CD4-positive, alpha-beta T cell (primary cell): Measurements from ENCODE around the gene DNAJB13. TPM values are rescaled to one million over a fixed set of nuclear protein-coding genes. Genes with fewer than 3 reads are reported as not detected.

ENCODE experiments used
- ATAC-seq: fragments of 200-7000 bp; cut with Tn5 transposase; one replicate; pipeline ENCODE4 v1.10.0; 2022; ENCODE audit warnings: mild to moderate bottlenecking; ENCODE audit not compliant: poor library complexity
- CTCF ChIA-PET: fragments of 350-600 bp; sonication (Branson Sonifier 250); formaldehyde crosslinking; loops from one replicate; lab custom pipeline; 2021; ENCODE audit warnings: antibody characterized with exemption, inconsistent platforms; lab: Charles Lee
- POLR2A ChIA-PET: fragments of 350-600 bp; sonication (Branson Sonifier 250); formaldehyde crosslinking; loops from one replicate; lab custom pipeline; 2021; ENCODE audit warnings: antibody characterized with exemption, inconsistent platforms; lab: Charles Lee
- DNase-seq, 14 experiments: peaks; one replicate each; pipeline ENCODE4 v3.0.0-alpha.2; 2013 to 2020; ENCODE audit warnings: mixed read lengths in 2 of 14
- H3K27ac ChIP-seq, 2 donors: one replicate each; pipeline versions ENCODE4 v1.5.1 to v1.7.0; 2013; ENCODE audit warnings: low read length in 2 of 2, low read depth in 1 of 2, mild to moderate bottlenecking in 1 of 2
- H3K27me3 ChIP-seq, 2 experiments: 1 replicate in 1 of 2; 2 replicates in 1 of 2; pipeline versions ENCODE4 v1.6.1 to v1.7.0; 2013; ENCODE audit warnings: low read length in 2 of 2, control low read depth in 1 of 2, mild to moderate bottlenecking in 1 of 2, moderate library complexity in 1 of 2; ENCODE audit not compliant: insufficient read depth in 2 of 2, control insufficient read depth in 1 of 2
- H3K36me3 ChIP-seq: one replicate; pipeline ENCODE4 v1.6.1; 2013; ENCODE audit warnings: low read length, control low read depth; ENCODE audit not compliant: insufficient read depth
- H3K4me1 ChIP-seq: one replicate; pipeline ENCODE4 v1.6.1; 2013; ENCODE audit warnings: low read length, control low read depth; ENCODE audit not compliant: insufficient read depth
- H3K4me3 ChIP-seq: one replicate; pipeline ENCODE4 v1.5.1; 2013; ENCODE audit warnings: mild to moderate bottlenecking, low read length, moderate library complexity
- H3K9me3 ChIP-seq, 2 experiments: 1 replicate in 1 of 2; 2 replicates in 1 of 2; pipeline versions ENCODE4 v1.6.1 to v1.7.0; 2013; ENCODE audit warnings: low read length in 2 of 2, mild to moderate bottlenecking in 2 of 2, control low read depth in 1 of 2, moderate library complexity in 1 of 2; ENCODE audit not compliant: control insufficient read depth in 1 of 2, insufficient read depth in 1 of 2
- H3K27ac Mint-ChIP-seq: one replicate; pipeline ENCODE4 v1.8.0; 2020; ENCODE audit warnings: mixed read lengths
- H3K27me3 Mint-ChIP-seq: one replicate; pipeline ENCODE4 v1.8.0; 2021; ENCODE audit warnings: mixed read lengths
- H3K36me3 Mint-ChIP-seq: one replicate; pipeline ENCODE4 v1.8.0; 2021; ENCODE audit warnings: low read depth, mixed read lengths
- H3K4me1 Mint-ChIP-seq: one replicate; pipeline ENCODE4 v1.8.0; 2021; ENCODE audit warnings: low read depth, mixed read lengths
- H3K4me3 Mint-ChIP-seq: one replicate; pipeline ENCODE4 v1.8.0; 2020; ENCODE audit warnings: mild to moderate bottlenecking, mixed read lengths
- H3K9me3 Mint-ChIP-seq: one replicate; pipeline ENCODE4 v1.8.0; 2020; ENCODE audit warnings: mixed read lengths
- CTCF ChIP-seq: fragments of 200-600 bp; IDR thresholded peaks from one replicate; pipeline ENCODE4 v1.8.0; 2022; ENCODE audit warnings: antibody characterized with exemption, mild to moderate bottlenecking
- intact Hi-C, 2 experiments: fragments of 100-400 bp; cut with DNase I in 1 of 2; cut with micrococcal nuclease in 1 of 2; formaldehyde crosslinking; loops; one replicate each; pipeline versions ENCODE4 v1.15.1 to v1.9.0; 2023 to 2025; cut with DNase I, micrococcal nuclease
- total RNA-seq, 174 experiments: library from RNA in 2 of 174; stranded (reverse) in 2 of 174; gene quantifications; one replicate each; pipeline ENCODE4 v1.2.3 and lab custom pipeline; 2021 to 2026

DNAJB13 gene
- total RNA-seq, 2 experiments from 2014 or later = not detected

GRCh38 chr11:74005721-74006517, 55.1 kb downstream of the DNAJB13 start:
- Histone ChIP-seq H3K36me3 (peaks cover 5% of the 10 kb centered on the region), H3K27ac (peak overlapping the region; percentile 64 to 70), H3K27me3 (no peaks in the 10 kb centered on the region), H3K4me3 (no peak overlapping the region), H3K9me3 (no peaks in the 10 kb centered on the region), H3K4me1 (peaks cover 83% of the 10 kb centered on the region)
- Mint-ChIP-seq H3K36me3 (peaks cover 26% of the 10 kb centered on the region), H3K4me3 (peak overlapping the region; percentile 81), H3K9me3 (no peaks in the 10 kb centered on the region), H3K4me1 (peaks cover 82% of the 10 kb centered on the region), H3K27ac (peak overlapping the region; percentile 94), H3K27me3 (no peaks in the 10 kb centered on the region)
- intact Hi-C loops = loop anchor here (1.0 to 2.0 kb wide), 4 partner anchors 11 to 42 kb away; no protein-coding TSS in a partner anchor
- ChIA-PET CTCF (interaction anchor here (0.9 to 2.3 kb wide), 11 partner anchors 9 to 42 kb away, joined by 4 to 26 read pairs (median 5); partner anchors contain the start of gene UCP2), POLR2A (interaction anchor here (0.5 to 5.9 kb wide), 9 partner anchors 8 to 107 kb away, joined by 3 to 316 read pairs (median 10); partner anchors contain the start of gene UCP2)
- no peak for TF ChIP-seq CTCF
- no peak for ATAC-seq
- no peak for DNase-seq

- Mint-ChIP-seq H3K4me1 (peaks cover 91% of the 10 kb centered on the region), H3K36me3 (peaks cover 26% of the 10 kb centered on the region), H3K27me3 (no peaks in the 10 kb centered on the region), H3K4me3 (no peak overlapping the region), H3K27ac (peak overlapping the region; percentile 69), H3K9me3 (no peaks in the 10 kb centered on the region)
- Histone ChIP-seq H3K4me3 (no peak overlapping the region), H3K27me3 (no peaks in the 10 kb centered on the region), H3K27ac (peak overlapping the region; percentile 64 to 70), H3K9me3 (no peaks in the 10 kb centered on the region), H3K36me3 (peaks cover 5% of the 10 kb centered on the region), H3K4me1 (peaks cover 90% of the 10 kb centered on the region)
- intact Hi-C loops = no loop called here
- ATAC-seq = no peak
- DNase-seq = no peak
- TF ChIP-seq CTCF = no peak
- ChIA-PET POLR2A (interaction anchor here (0.9 to 2.2 kb wide), 4 partner anchors 9 to 36 kb away, joined by 3 to 10 read pairs (median 8); no protein-coding TSS in a partner anchor), CTCF (no interaction called here)
These were observed 56.0 kb downstream of the DNAJB13 start for GRCh38 chr11:74006743-74007304.

- CTCF ChIA-PET = no interaction called here
- Histone ChIP-seq H3K4me3 (no peak overlapping the region), H3K4me1 (peaks cover 96% of the 10 kb centered on the region), H3K9me3 (no peaks in the 10 kb centered on the region), H3K27ac (peak overlapping the region in 1 of 2 donors; percentile 19), H3K27me3 (no peaks in the 10 kb centered on the region), H3K36me3 (peaks cover 5% of the 10 kb centered on the region)
- intact Hi-C loops = no loop called here
- H3K4me1 Mint-ChIP-seq = peaks cover 95% of the 10 kb centered on the region
- no peak overlapping the region for H3K4me3 Mint-ChIP-seq
- ATAC-seq (no peak), DNase-seq (no peak)
- TF ChIP-seq CTCF = no peak
- no peaks in the 10 kb centered on the region for H3K9me3 Mint-ChIP-seq
- H3K27me3 Mint-ChIP-seq = no peaks in the 10 kb centered on the region
- POLR2A ChIA-PET = interaction anchor here (0.6 to 2.2 kb wide), 8 partner anchors 10 to 46 kb away, joined by 3 to 11 read pairs (median 8); no protein-coding TSS in a partner anchor
- H3K36me3 Mint-ChIP-seq = peaks cover 17% of the 10 kb centered on the region
- H3K27ac Mint-ChIP-seq = peak overlapping the region; percentile 92
These were observed 57.0 kb downstream of the DNAJB13 start for GRCh38 chr11:74007691-74008372.
